Osteoblast (primary cell): ENCODE data around the gene MEF2D. TPM values are rescaled to one million over a fixed set of nuclear protein-coding genes. Genes with fewer than 3 reads are reported as not detected.
A peak's percentile ranks its signal among the peaks of the same experiment; 100 is the strongest.

Experiments used
- DNase-seq: peaks from one replicate; pipeline ENCODE4 v3.0.0; 2011; ENCODE audit warnings: low spot score, mixed read lengths; ENCODE audit not compliant: insufficient read length; ENCODE audit errors: missing footprints
- H2AFZ ChIP-seq: 2 replicates; pipeline ENCODE4 v1.6.0; 2011; ENCODE audit warnings: mild to moderate bottlenecking, low read length
- H3K27ac ChIP-seq: 2 replicates; pipeline ENCODE4 v1.5.1; 2011; ENCODE audit warnings: mild to moderate bottlenecking, low read depth, low read length, moderate library complexity
- H3K27me3 ChIP-seq: 2 replicates; pipeline ENCODE4 v1.6.0; 2012; ENCODE audit warnings: mild to moderate bottlenecking, control low read depth, inconsistent platforms, low read length, moderate library complexity; ENCODE audit not compliant: insufficient read depth
- H3K36me3 ChIP-seq: 2 replicates; pipeline ENCODE4 v1.5.1; 2011; ENCODE audit warnings: mild to moderate bottlenecking, low read length, control low read depth, moderate library complexity; ENCODE audit not compliant: insufficient read depth
- H3K4me1 ChIP-seq: 2 replicates; pipeline ENCODE4 v1.5.1; 2011; ENCODE audit warnings: mild to moderate bottlenecking, low read length, control low read depth, moderate library complexity; ENCODE audit not compliant: insufficient read depth
- H3K4me2 ChIP-seq: 2 replicates; pipeline ENCODE4 v1.6.0; 2011; ENCODE audit warnings: mild to moderate bottlenecking, low read length; ENCODE audit not compliant: insufficient read depth
- H3K4me3 ChIP-seq: fragments of 200-600 bp; sonication (generic); 3 replicates; pipeline ENCODE4 v1.5.1; 2012; ENCODE audit warnings: mild to moderate bottlenecking, low read length, inconsistent platforms; ENCODE audit not compliant: insufficient read depth
- H3K79me2 ChIP-seq: 2 replicates; pipeline ENCODE4 v1.6.0; 2012; ENCODE audit warnings: mild to moderate bottlenecking, low read length, control low read depth, inconsistent platforms; ENCODE audit not compliant: insufficient read depth
- H3K9me3 ChIP-seq: 2 replicates; pipeline ENCODE4 v1.5.1; 2011; ENCODE audit warnings: low read depth, low read length, control low read depth
- H4K20me1 ChIP-seq: 2 replicates; pipeline ENCODE4 v1.6.0; 2012; ENCODE audit warnings: mild to moderate bottlenecking, low read length, control low read depth; ENCODE audit not compliant: insufficient read depth
- CTCF ChIP-seq: IDR thresholded peaks from 2 replicates; pipeline ENCODE4 v1.5.1; 2011; ENCODE audit warnings: mild to moderate bottlenecking, low read depth, low read length, moderate library complexity; ENCODE audit errors: extremely low read depth
- total RNA-seq: library from RNA; depleted of rRNA; stranded (reverse); fragments of >200 nt; gene quantifications from 2 replicates; pipeline ENCODE4 v1.2.3, GENCODE V29; 2012

The MEF2D gene
- total RNA-seq, 1 donor = 14.1 TPM

GRCh38 chr1:156421939-156422601, 78.5 kb downstream of the MEF2D start:
- TF ChIP-seq CTCF = no peak
- H3K27me3 ChIP-seq = peaks cover 96% of the 10 kb centered on the region
- no peaks in the 10 kb centered on the region for H4K20me1 ChIP-seq
- H2AFZ ChIP-seq = no peak overlapping the region
- no peaks in the 10 kb centered on the region for H3K9me3 ChIP-seq
- DNase-seq = peak; percentile 35
- peak overlapping the region; percentile 36 for H3K4me2 ChIP-seq
- no peaks in the 10 kb centered on the region for H3K79me2 ChIP-seq
- no peak overlapping the region for H3K4me3 ChIP-seq
- H3K27ac ChIP-seq = no peak overlapping the region
- H3K36me3 ChIP-seq = no peaks in the 10 kb centered on the region
- H3K4me1 ChIP-seq = peaks cover 3% of the 10 kb centered on the region

DNA sequence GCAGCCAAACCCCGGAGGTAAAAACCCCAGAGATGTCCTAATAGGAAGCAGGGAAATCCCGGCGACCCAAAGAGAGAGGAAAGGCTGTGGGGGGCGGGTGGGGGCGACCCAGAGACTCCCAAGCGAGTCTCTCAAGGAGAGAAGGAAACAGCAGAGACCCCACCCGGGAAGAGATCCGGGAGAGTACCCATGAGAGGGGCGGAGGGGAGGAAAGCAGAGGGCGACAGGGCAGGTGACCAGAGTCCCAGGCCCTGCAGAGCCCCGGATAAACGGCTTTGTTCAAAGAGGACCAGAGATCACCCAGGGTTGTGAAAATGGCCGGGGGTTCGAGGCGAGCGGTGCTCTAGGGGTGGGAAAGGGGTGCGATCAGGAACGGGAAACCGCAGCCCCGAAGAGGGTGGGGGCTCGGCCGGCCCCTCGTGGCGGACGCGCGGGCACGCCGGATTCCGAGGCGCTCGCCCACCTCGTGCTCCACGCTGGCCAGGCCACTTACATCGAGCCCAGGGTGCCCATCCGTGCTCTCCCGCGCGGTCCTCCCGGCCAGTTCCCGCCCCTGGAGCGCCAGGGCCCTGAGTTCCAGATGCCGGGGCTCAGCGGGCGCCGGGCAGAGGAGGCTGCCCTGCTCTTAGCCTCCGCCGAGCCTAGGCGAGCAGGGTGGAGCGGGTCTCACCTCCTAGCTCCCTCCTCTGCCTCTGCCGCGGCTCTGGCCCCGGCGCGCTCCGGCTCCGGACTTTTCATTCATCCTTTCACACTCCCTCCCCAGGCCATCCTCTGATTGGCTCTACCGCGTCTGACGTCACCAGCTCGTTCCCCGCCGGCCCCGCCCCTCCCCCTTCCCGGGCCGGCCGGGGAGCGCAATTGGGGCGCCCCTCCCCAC, 79.3 kb downstream of the MEF2D start:
- Histone ChIP-seq H3K27me3 (peaks cover 95% of the 10 kb centered on the region), H4K20me1 (no peaks in the 10 kb centered on the region), H3K9me3 (no peaks in the 10 kb centered on the region), H3K79me2 (no peaks in the 10 kb centered on the region), H3K27ac (no peak overlapping the region), H3K36me3 (no peaks in the 10 kb centered on the region), H3K4me3 (peak overlapping the region; percentile 5), H2AFZ (no peak overlapping the region), H3K4me2 (peak overlapping the region; percentile 36), H3K4me1 (peaks cover 3% of the 10 kb centered on the region)
- TF ChIP-seq CTCF = no peak
- peak; percentile 98 for DNase-seq

DNA sequence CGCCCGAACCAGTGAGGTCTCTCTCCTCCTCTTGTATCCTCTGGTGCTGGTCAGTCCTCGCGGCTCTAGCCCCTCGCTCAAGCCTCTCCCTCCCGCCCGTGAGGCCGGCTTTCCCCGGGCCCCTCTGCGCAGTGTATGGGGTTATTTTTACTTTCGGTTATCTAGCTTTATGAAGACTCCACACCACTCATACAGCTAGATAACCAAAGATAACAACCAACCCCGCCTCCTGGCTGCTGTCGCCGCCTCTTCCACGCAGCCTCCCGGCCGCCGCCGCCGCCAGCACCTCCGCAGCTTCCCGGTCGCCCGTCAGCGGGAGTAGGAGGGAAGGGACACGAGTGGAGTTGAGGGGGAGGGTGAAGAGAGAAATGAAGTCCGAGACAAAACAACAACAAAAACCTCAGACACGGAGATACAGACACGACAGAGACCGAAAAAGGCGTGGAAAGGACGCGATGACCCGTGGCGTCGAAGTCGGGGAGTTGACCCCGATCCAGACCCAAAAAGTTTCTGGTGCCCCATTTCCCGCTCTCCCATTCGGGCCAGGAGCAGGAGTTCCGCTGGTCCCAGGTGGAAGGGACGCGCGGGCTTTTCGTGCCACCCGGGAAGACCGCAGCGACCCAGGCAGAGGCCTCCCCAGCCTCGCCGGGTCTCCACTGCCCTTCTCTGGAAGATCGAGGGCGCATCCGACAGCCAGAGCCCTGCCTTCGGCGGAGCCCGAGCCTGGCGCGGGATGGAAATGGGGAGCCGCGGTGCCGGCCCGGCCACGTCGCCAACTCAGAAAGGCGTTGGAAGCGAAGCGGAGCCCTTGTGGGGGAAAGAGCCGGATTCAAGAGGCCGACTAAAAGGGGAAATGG, 80.1 kb downstream of the MEF2D start:
- H3K4me2 ChIP-seq = peak overlapping the region; percentile 18
- H4K20me1 ChIP-seq = no peaks in the 10 kb centered on the region
- TF ChIP-seq CTCF = no peak
- no peaks in the 10 kb centered on the region for H3K9me3 ChIP-seq
- H3K27ac ChIP-seq = no peak overlapping the region
- H3K36me3 ChIP-seq = no peaks in the 10 kb centered on the region
- H3K4me1 ChIP-seq = peaks cover 3% of the 10 kb centered on the region
- H3K79me2 ChIP-seq = no peaks in the 10 kb centered on the region
- H2AFZ ChIP-seq = peak overlapping the region; percentile 29
- peak; percentile 82 for DNase-seq
- peaks cover 88% of the 10 kb centered on the region for H3K27me3 ChIP-seq
- H3K4me3 ChIP-seq = peak overlapping the region; percentile 16
